EL (cell line): ENCODE data around the gene EXOC3L1.

Source experiments
- DNase-seq: peaks from one replicate; pipeline ENCODE4 v3.0.0-alpha.2; 2016

The EXOC3L1 gene

DNA sequence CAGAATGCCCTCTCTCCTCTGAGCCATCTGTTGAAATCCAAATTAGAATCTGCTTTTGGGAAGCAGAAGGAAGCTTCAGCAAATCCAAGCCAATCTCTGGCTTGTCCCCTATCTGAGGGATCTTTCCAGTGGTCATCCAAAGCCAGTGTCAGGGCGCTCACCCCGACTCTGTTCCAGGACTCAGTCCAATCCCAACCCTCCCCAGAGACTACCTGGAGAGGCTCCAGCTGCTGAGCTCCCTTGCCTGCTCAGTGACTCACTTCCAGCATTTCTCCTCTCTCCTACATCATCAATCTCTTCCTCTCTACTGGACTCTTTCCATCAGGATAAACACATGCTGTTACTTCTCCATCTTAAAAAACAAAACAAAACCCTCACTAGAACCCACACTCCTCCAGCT is 8.6 kb downstream of the EXOC3L1 start:
- DNase-seq: peak; percentile 76

GRCh38 chr16:67180166-67180565 is 9.8 kb downstream of the EXOC3L1 start:
- no peak for DNase-seq

DNA sequence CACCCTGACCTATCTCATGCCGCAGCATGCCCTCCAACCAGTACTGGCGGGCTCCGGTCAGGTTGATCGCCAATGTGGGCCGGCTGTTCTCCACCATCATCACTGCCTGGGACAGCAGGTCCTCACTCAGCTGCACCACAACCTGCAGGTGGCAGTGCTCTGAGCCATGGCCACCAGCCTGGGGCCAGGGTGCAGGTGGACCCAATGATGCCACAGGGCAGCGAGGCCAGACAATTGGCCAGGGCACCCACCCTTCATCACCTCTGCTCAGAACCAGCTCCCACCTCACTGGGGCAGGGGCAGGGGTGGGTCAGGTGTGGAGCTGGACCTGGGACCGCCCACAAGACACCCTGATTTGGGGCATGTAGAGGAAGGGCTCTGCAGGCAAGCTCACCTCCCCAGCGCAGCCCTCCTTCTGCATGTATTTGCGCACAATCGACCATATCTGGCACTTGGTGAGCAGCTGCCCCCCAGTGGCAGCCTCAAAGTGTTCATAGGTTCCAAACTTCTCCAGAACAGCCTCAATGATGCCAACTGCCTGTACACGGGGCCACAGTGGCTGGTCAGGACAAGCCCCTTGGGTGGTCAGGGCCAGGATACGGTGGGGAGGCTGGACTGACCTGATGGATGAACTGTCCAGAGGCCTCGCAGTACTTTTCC is 10.4 kb downstream of the EXOC3L1 start:
- no peak for DNase-seq

GRCh38 chr16:67177743-67178699 is 11.9 kb downstream of the EXOC3L1 start:
- peak; percentile 46 for DNase-seq

GRCh38 chr16:67176662-67177061 is 13.3 kb downstream of the EXOC3L1 start:
- no peak for DNase-seq

- no peak for DNase-seq
Measured at GRCh38 chr16:67174706-67175231, 15.2 kb downstream of the EXOC3L1 start.

- peak; percentile 87 for DNase-seq
Measured at GRCh38 chr16:67173808-67174705, 15.9 kb downstream of the EXOC3L1 start.

DNA sequence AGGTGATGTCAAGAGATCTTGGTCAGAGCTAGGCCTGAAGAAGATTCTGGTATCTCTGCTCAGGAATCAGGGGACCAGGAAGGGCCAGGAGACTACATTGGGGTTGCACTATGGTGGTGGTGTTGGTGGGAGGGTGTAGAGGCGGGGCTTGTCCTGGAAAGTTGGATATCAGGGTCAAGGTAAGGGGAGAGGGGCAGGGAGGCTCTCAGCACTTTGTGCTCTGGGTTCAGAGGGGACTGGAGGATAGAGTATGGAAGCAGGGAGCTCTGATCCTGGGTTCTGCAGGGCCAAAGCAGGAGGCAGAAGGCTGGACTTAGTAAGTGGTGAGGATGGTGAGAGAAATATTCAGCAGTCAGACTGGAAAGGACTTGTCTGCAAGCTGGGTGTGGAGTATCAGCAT is 16.6 kb downstream of the EXOC3L1 start:
- DNase-seq: no peak

GRCh38 chr16:67170949-67171649 is 18.8 kb downstream of the EXOC3L1 start:
- no peak for DNase-seq

- DNase-seq: peak; percentile 86
Measured at GRCh38 chr16:67170168-67170948, 19.6 kb downstream of the EXOC3L1 start, which contains the start of gene NOL3. TSS of gene NOL3 (plus strand) at chr16:67170538.

- peak; percentile 42 for DNase-seq
Measured at GRCh38 chr16:67169642-67170167, 20.2 kb downstream of the EXOC3L1 start.

GRCh38 chr16:67169011-67169451 is 20.9 kb downstream of the EXOC3L1 start:
- no peak for DNase-seq

GRCh38 chr16:67167588-67167987 is 22.3 kb downstream of the EXOC3L1 start:
- no peak for DNase-seq

- DNase-seq: no peak
Measured at GRCh38 chr16:67166598-67167168, 23.3 kb downstream of the EXOC3L1 start.

GRCh38 chr16:67166110-67166547 is 23.8 kb downstream of the EXOC3L1 start:
- DNase-seq: no peak

GRCh38 chr16:67165121-67166078 is 24.5 kb downstream of the EXOC3L1 start:
- DNase-seq: no peak

- DNase-seq: peak; percentile 36
Measured at GRCh38 chr16:67164599-67165061, 25.3 kb downstream of the EXOC3L1 start, which contains the start of gene HSF4. TSS of gene HSF4 (plus strand) at chr16:67164745. CDS start at chr16:67164812, 67 bp downstream.

- DNase-seq: no peak
Measured at GRCh38 chr16:67163999-67164558, 25.9 kb downstream of the EXOC3L1 start.
